ENCODE results near the gene PGM1. TPM values are rescaled to one million over a fixed set of nuclear protein-coding genes. Genes with fewer than 3 reads are reported as not detected.

PGM1 gene
- total RNA-seq: 10 to 100 TPM; 23.5 to 31.4 (median 23.7) TPM
- total RNA-seq (2013): 31.9 TPM

GRCh38 chr1:63593303-63593885 lies at the start of gene PGM1:
Gene PGM1 (plus strand): TSS chr1:63593411. CDS start chr1:63593489, 78 bp downstream.
- peak; percentile 70 to 85 for DNase-seq
- Mint-ChIP-seq H3K36me3 (no peaks in the 10 kb centered on the region), H3K9me3 (no peaks in the 10 kb centered on the region), H3K4me1 (peaks cover 10 to 32% of the 10 kb centered on the region in 2 donors), H3K4me3 (peak within 1 kb of the TSS; percentile 97), H3K27ac (peak within 1 kb of the TSS; percentile 92 to 96), H3K27me3 (ENCODE audit: low read depth in 2 of 2) (no peaks in the 10 kb centered on the region)
- TF ChIP-seq CTCF (IDR thresholded peaks at IDR 0.05): no peak
- 0% methylated on average over 64 of the region's 64 CpGs for whole genome bisulfite sequencing (ENCODE audit: insufficient coverage)
- intact Hi-C loops (cut with micrococcal nuclease): loop anchor here (2.0 to 10.0 kb wide), 3 partner anchors 71 to 301 kb away; partner anchors contain the start of genes ALG6, EFCAB7 and ITGB3BP
- Histone ChIP-seq H3K27ac (ENCODE audit: low read length) (peak within 1 kb of the TSS; percentile 86), H3K4me1 (ENCODE audit: control insufficient read depth, insufficient read depth, low read length) (peaks cover 13% of the 10 kb centered on the region), H3K36me3 (ENCODE audit: control insufficient read depth, insufficient read depth, low read length) (no peaks in the 10 kb centered on the region), H3K27me3 (ENCODE audit: control insufficient read depth, insufficient read depth, low read length) (no peaks in the 10 kb centered on the region), H3K4me3 (ENCODE audit: low read length) (peak within 1 kb of the TSS; percentile 90), H3K9me3 (ENCODE audit: control insufficient read depth, insufficient read depth, low read length) (no peaks in the 10 kb centered on the region)
- ATAC-seq: peak; percentile 81 to 92 (median 85)

GRCh38 chr1:63545780-63546179 lies 47.4 kb upstream of the PGM1 start:
- Histone ChIP-seq H3K4me3 (ENCODE audit: low read length) (no peak overlapping the region), H3K36me3 (ENCODE audit: control insufficient read depth, insufficient read depth, low read length) (no peaks in the 10 kb centered on the region), H3K27ac (ENCODE audit: low read length) (no peak overlapping the region), H3K4me1 (ENCODE audit: control insufficient read depth, insufficient read depth, low read length) (no peaks in the 10 kb centered on the region), H3K27me3 (ENCODE audit: control insufficient read depth, insufficient read depth, low read length) (no peaks in the 10 kb centered on the region), H3K9me3 (ENCODE audit: control insufficient read depth, insufficient read depth, low read length) (no peaks in the 10 kb centered on the region)
- H3K27me3 Mint-ChIP-seq (ENCODE audit: low read depth in 2 of 2): no peaks in the 10 kb centered on the region
- TF ChIP-seq CTCF (IDR thresholded peaks at IDR 0.05): no peak
- ATAC-seq (no peak), DNase-seq (no peak)
- H3K36me3 Mint-ChIP-seq: no peaks in the 10 kb centered on the region
- H3K4me3 Mint-ChIP-seq: no peak overlapping the region
- H3K9me3 Mint-ChIP-seq: no peaks in the 10 kb centered on the region
- no peaks in the 10 kb centered on the region for H3K4me1 Mint-ChIP-seq
- H3K27ac Mint-ChIP-seq: no peak overlapping the region
- intact Hi-C loops (cut with micrococcal nuclease): no loop called here

GRCh38 chr1:63547621-63548294 lies 45.5 kb upstream of the PGM1 start:
- no peaks in the 10 kb centered on the region for H3K36me3 ChIP-seq (ENCODE audit: control insufficient read depth, insufficient read depth, low read length)
- intact Hi-C loops (cut with micrococcal nuclease): no loop called here
- no peak overlapping the region for H3K4me3 Mint-ChIP-seq
- H3K4me3 ChIP-seq (ENCODE audit: low read length): no peak overlapping the region
- H3K4me1 Mint-ChIP-seq: no peaks in the 10 kb centered on the region
- DNase-seq (no peak), ATAC-seq (no peak)
- TF ChIP-seq CTCF (IDR thresholded peaks at IDR 0.05): no peak
- H3K27ac ChIP-seq (ENCODE audit: low read length): no peak overlapping the region
- no peaks in the 10 kb centered on the region for H3K4me1 ChIP-seq (ENCODE audit: control insufficient read depth, insufficient read depth, low read length)
- no peaks in the 10 kb centered on the region for H3K27me3 Mint-ChIP-seq (ENCODE audit: low read depth in 2 of 2)
- no peaks in the 10 kb centered on the region for H3K27me3 ChIP-seq (ENCODE audit: control insufficient read depth, insufficient read depth, low read length)
- 98% methylated on average over 2 of the region's 2 CpGs for WGBS (ENCODE audit: insufficient coverage)
- no peaks in the 10 kb centered on the region for H3K9me3 ChIP-seq (ENCODE audit: control insufficient read depth, insufficient read depth, low read length)
- no peak overlapping the region for H3K27ac Mint-ChIP-seq
- no peaks in the 10 kb centered on the region for H3K9me3 Mint-ChIP-seq
- H3K36me3 Mint-ChIP-seq: no peaks in the 10 kb centered on the region
